ELF-1 (cell line): ENCODE results near the gene GAS5.
A peak's percentile ranks its signal among the peaks of the same experiment; 100 is the strongest.
"Not testable (repeated sequence)": the region's sequence is repeated elsewhere in the genome, so short reads cannot be mapped to it uniquely, and the experiment has no call there.

Source experiments
- DNase-seq: peaks from one replicate; pipeline ENCODE4 v3.0.0-alpha.2; 2016; ENCODE audit warnings: low read depth, low spot score

Gene GAS5

GRCh38 chr1:173869021-173869359 lies 1.2 kb upstream of the GAS5 start:
- DNase-seq = no peak

DNA sequence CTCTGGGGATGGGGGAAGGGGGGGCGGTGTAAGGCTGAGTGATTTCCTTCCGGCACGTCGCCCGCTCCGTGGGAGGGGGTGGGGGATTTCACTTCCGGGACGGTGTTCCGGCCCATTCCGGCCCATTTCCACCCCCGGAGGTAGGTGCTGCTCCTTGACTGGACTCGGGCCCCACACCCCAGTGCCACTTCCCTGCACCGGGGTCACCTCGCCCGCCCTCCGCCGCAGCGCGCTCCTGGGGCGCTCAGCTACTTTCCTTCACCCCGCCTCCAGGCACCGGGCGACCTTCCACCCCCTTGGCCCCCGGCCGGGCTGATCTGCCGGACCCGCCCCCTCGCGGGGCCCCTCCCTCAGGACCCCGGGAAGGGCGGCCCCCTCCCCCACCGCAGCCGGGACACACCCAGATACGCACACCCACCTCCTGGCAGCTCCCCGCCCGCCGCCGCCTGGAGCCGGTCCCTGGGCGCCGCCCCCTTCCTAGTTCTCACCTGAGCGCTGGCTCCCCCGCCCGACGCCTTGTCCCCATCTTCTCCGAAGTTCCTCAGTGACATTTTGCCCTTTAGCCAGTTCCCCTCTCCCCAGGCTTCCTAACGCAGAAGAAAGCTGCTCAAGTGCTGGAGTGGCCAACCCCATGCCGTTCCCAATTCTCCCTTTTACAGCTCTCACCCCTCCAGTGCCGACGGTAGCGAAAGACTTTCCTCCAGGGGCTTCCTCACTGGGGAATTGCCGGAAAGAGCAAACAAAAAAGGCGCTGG lies 654 bp upstream of the GAS5 start, which contains the start of gene ZBTB37:
Gene ZBTB37 (plus strand): TSS at position 115 of the 755 bp plus-strand sequence. CDS start 1,846 bp downstream, outside the sequence.
- DNase-seq = peak; percentile 96

DNA sequence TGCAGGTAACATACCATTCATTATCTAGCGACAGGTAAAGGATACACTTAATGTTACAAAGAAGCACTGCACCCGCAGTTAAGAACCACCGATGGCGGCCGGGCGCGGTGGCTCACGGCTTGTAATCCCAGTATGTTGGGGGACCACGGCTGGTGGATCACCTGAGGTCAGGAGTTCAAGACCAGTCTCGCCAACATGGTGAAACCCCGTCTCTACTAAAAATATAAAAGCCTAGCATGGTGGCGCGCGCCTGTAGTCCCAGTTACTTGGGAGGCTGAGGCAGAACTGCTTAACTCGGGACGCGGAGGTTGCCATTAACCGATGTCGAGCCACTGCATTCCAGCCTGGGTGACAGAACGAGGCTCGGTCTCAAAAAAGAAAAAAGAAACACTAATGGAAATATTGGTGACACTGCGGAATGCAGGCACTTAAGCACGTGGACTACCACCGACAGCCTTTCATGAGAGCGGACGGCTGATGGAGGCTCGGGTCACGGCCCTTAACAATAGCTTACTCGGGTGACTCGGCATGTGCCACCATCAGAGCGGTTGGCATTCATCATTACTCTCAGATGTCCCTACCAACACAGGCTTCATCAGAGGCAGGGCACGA lies 542 bp downstream of the GAS5 start:
- no peak for DNase-seq

GRCh38 chr1:173866413-173867115 lies 1.2 kb downstream of the GAS5 start:
- no peak for DNase-seq

DNA sequence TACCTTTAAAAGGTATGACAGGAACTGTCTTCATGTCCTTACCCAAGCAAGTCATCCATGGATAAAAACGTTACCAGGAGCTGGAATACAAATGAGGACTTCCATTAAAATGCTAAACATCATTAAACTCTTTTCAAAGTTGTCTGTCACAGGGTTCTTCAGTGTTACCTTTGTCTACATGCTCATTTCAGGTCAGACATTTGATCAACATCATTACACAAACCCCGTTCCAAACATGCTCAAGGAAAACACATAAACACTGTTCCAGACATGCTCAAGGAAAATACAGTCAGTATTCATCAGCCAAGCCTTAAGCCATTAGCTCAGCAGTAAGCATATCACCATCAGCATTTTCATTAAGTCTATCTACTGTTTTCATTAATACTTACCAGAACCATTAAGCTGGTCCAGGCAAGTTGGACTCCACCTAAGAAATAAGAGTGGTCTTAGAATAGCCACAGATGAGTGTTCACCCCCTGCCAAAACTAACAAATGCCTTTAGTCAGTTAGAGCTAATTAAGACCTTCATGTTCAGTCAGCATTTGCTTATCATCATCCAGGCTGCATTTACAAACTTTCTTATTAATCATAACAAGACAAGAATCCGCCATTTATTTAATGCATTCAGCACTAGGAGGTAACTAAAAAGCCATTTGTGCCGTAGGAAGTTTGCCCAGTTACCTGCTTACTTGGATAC lies 2.2 kb downstream of the GAS5 start:
- DNase-seq = no peak

- no peak for DNase-seq
These were observed 3.5 kb downstream of the GAS5 start for GRCh38 chr1:173864179-173864867.

DNA sequence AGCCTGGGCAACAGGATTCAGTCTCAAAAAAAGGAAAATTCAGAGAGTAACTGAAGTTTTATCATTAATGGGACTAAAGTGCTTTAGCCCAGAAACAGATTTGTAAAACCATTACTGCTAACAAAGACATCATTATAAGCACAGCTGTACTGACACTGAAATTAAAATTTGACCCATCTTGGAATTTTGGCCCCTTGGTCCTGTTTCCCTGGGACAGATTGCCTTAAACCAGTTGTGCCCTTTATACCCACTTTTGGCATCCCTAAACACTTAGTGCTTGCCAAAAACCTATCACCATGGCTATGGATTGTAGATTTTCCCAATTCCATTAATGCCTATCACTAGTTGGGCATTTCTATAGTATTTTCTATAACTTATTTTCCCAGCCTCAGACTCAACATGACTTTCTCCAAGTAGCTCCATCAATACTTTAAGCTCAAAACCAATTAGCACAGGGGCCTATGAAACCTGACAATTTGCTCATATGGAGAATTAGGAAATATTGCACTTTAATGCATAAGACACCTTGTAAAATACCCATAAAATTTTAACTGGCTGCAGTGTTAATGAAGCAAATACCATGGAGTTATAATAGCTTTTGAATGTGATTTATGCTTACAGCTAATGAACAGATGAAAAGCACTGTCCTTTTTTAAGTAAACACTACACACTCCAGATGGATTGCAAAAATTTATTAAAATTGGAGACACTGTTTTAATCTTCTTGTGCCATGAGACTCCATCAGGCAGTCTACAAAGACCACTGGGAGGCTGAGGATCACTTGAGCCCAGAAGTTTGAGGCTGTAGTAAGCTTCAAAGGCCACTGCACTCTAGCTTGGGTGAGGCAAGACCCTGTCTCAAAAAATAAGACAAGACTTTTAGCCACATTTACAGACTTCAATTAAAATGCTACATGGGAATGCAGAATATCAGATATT lies 4.3 kb downstream of the GAS5 start:
- DNase-seq = no peak

DNA sequence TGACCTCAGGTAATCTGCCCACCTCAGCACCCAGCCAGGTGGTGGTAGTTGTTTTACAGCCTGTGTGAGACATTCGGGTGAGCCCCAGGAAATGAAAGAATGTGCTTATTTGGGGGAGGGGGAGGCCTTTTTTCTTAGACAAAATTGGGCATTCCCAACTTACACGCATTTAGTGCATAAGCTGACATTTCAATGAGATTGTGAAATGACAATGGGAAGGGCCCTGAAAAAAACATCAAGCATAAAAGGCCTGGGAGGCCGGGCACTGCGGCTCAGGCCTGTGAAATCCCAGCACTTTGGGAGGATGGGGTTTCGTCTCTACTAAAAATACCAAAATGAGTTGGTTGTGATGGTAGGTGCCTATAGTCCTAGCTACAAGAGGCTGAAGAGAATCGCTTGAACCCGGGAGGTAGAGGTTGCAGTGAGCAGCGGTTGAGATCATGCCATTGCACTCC lies 5.0 kb downstream of the GAS5 start:
- no peak for DNase-seq

- DNase-seq = peak; percentile 74
These were observed 5.5 kb downstream of the GAS5 start for GRCh38 chr1:173862146-173862768.

DNA sequence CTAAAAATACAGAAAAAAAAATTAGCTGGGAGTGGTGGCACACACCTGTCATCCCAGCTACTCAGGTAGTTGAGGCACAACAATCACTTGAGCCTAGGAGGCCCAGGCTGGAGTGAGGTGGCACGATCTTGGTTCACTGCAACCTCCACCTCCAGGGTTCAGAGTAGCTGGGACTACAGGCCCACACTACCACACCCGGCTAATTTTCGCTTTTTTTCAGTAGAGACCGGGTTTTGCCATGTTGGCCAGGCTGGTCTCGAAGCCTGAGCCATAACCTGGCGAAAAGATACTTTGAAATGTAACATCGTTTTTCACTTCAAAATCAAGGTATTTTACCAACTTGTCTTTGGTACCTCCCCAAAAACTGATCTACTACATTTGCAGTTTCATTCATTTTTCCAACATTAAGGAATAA lies 6.1 kb downstream of the GAS5 start:
- DNase-seq = peak; percentile 76

DNA sequence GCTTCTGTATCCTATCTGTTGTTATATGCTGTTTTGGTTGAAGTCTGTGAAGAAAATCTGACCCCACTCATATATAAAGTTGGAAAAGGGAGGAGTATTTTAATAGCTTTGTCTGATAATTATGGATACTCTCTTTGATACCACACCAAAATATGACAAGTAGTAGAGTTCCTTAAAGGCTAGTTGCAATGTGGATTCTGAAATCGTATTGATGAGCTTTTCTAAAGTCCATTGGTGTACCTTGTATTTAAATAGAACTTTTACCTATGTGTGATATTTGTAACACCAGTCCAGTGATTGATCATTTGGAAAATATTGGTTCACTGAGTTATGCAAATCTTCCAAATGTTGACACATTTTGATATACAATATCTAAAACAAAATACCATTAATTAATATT lies 7.7 kb downstream of the GAS5 start:
- DNase-seq = no peak

- not testable (repeated sequence) for DNase-seq
These were observed 8.2 kb downstream of the GAS5 start for GRCh38 chr1:173859547-173859946.

DNA sequence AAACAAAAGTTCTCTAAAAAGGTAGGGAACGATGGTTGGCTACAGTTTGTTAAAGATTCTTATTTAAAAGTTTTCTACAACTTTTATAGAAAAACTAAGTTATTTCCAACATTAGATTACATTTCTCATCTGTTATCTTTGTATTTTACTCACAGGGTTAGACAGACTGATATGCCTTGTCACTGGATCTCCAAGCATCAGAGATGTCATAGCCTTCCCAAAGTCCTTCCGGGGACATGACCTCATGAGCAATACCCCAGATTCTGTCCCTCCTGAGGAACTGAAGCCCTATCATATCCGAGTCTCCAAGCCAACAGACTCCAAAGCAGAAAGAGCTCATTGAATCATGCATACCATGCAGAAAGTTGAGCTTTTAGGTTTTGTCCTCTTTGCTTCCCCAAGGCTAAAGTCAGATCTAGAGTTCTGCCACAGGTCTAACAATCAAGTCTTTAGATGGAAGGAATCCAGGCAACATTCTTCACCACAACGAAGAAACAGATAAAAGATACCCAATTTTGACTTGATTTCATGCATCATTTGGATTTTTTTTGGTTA lies 10.3 kb downstream of the GAS5 start:
- no peak for DNase-seq

GRCh38 chr1:173856903-173857302 lies 10.9 kb downstream of the GAS5 start:
- no peak for DNase-seq

GRCh38 chr1:173856014-173856413 lies 11.8 kb downstream of the GAS5 start:
- DNase-seq = no peak

GRCh38 chr1:173853074-173853473 lies 14.7 kb downstream of the GAS5 start:
- DNase-seq = peak; percentile 81

- DNase-seq = no peak
These were observed 15.7 kb downstream of the GAS5 start for GRCh38 chr1:173852105-173852504.

DNA sequence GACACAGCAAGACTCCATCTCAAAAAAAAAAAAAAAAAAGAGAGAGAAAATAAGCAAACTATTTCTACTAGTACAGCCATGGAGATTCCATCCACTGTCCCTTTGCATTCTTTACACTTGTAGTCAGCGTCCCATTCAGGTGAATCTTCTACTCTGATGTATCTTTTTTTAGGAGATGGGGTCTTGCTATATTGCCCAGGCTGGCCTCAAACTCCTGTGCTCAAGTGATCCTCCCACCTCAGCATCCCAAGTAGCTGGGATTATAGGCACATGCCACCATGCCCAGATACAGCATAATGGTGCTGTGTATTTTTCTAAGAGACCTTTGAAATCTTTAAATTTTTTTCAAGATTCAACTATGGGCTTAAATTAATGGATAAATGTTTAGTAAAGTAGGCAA lies 35.0 kb downstream of the GAS5 start:
- DNase-seq = no peak

- DNase-seq = no peak
These were observed 40.2 kb downstream of the GAS5 start for GRCh38 chr1:173827611-173828010.
